B cell (primary cell): ENCODE data around the gene MPZL1. TPM values are rescaled to one million over a fixed set of nuclear protein-coding genes. Genes with fewer than 3 reads are reported as not detected.

Experiments
- ATAC-seq: fragments of 200-7000 bp; cut with Tn5 transposase; one replicate; pipeline ENCODE4 v1.10.0; 2021; ENCODE audit warnings: low read depth, mild to moderate bottlenecking, moderate number of reproducible peaks, moderate library complexity
- CTCF ChIA-PET: fragments of 350-600 bp; sonication (Branson Sonifier 250); formaldehyde crosslinking; loops from one replicate; lab custom pipeline; 2021; ENCODE audit warnings: antibody characterized with exemption, inconsistent platforms; lab: Charles Lee
- POLR2A ChIA-PET: fragments of 350-600 bp; sonication (Branson Sonifier 250); formaldehyde crosslinking; loops from one replicate; lab custom pipeline; 2021; ENCODE audit warnings: antibody characterized with exemption; lab: Charles Lee
- DNase-seq: peaks from one replicate; pipeline ENCODE4 v3.0.0; 2013
- H2AFZ ChIP-seq: 2 replicates; pipeline ENCODE4 v1.6.1; 2012; ENCODE audit warnings: mild to moderate bottlenecking, low read depth, low read length; ENCODE audit not compliant: insufficient read depth, poor library complexity, severe bottlenecking
- H3K27ac ChIP-seq, 2 donors: 1 replicate in 1 of 2; 2 replicates in 1 of 2; pipeline ENCODE4 v1.5.1; 2012 to 2013; ENCODE audit warnings: low read length in 2 of 2, mild to moderate bottlenecking in 2 of 2, moderate library complexity in 1 of 2
- H3K27me3 ChIP-seq, 4 experiments: fragments of 200-600 bp in 1 of 4; sonication (generic) in 1 of 4; replicated peaks in 1 of 4; 1 replicate in 2 of 4; 2 replicates in 2 of 4; pipeline versions ENCODE4 v1.6.1 to v1.7.0; 2013 to 2016; ENCODE audit warnings: low read length in 3 of 4, mild to moderate bottlenecking in 2 of 4, mixed read lengths in 1 of 4, moderate library complexity in 1 of 4; ENCODE audit not compliant: insufficient read depth in 4 of 4, control insufficient read depth in 3 of 4; ENCODE audit errors: control extremely low read depth in 1 of 4
- H3K36me3 ChIP-seq, 2 experiments: replicated peaks in 1 of 2; 1 replicate in 1 of 2; 2 replicates in 1 of 2; pipeline versions ENCODE4 v1.6.1 to v1.7.1; 2013; ENCODE audit warnings: low read length in 1 of 2; ENCODE audit not compliant: insufficient read depth in 2 of 2, control insufficient read depth in 1 of 2; ENCODE audit errors: control extremely low read depth in 1 of 2, extremely low read depth in 1 of 2
- H3K4me1 ChIP-seq, 2 donors: fragments of 200-600 bp in 1 of 2; sonication (generic) in 1 of 2; 1 replicate in 1 of 2; 2 replicates in 1 of 2; pipeline versions ENCODE4 v1.5.1 to v1.6.1; 2013 to 2017; ENCODE audit warnings: low read length in 2 of 2; ENCODE audit not compliant: control insufficient read depth in 2 of 2, insufficient read depth in 2 of 2
- H3K4me2 ChIP-seq: replicated peaks from 2 replicates; pipeline ENCODE3; 2012; ENCODE audit warnings: mild to moderate bottlenecking, low read depth, low read length; ENCODE audit not compliant: poor library complexity, severe bottlenecking
- H3K4me3 ChIP-seq, 5 experiments: fragments of 200-600 bp in 1 of 5; sonication (generic) in 1 of 5; 1 replicate in 3 of 5; 2 replicates in 2 of 5; pipeline versions ENCODE4 v1.5.1 to v1.7.0; 2011 to 2016; ENCODE audit warnings: low read length in 4 of 5, mild to moderate bottlenecking in 4 of 5, low read depth in 2 of 5, control low read depth in 1 of 5, moderate library complexity in 1 of 5; ENCODE audit not compliant: insufficient read depth in 1 of 5; ENCODE audit errors: control extremely low read depth in 1 of 5, extremely low read depth in 1 of 5
- H3K79me2 ChIP-seq: fragments of 200-600 bp; sonication (generic); one replicate; pipeline ENCODE4 v1.6.0; 2016; ENCODE audit warnings: low read length; ENCODE audit not compliant: control insufficient read depth, insufficient read depth
- H3K9ac ChIP-seq: fragments of 200-600 bp; sonication (generic); 2 replicates; pipeline ENCODE4 v1.6.1; 2017; ENCODE audit warnings: mild to moderate bottlenecking, low read length, moderate library complexity
- H3K9me3 ChIP-seq, 3 donors: one replicate each; pipeline versions ENCODE4 v1.6.1 to v1.7.1; 2013; ENCODE audit warnings: low read length in 2 of 3; ENCODE audit not compliant: control insufficient read depth in 2 of 3, insufficient read depth in 1 of 3; ENCODE audit errors: control extremely low read depth in 1 of 3
- H4K20me1 ChIP-seq: 2 replicates; pipeline ENCODE4 v1.6.0; 2012; ENCODE audit warnings: mild to moderate bottlenecking, low read length; ENCODE audit not compliant: insufficient read depth, control insufficient read depth, poor library complexity, severe bottlenecking
- H3K27ac Mint-ChIP-seq: one replicate; pipeline ENCODE4 v1.8.0; 2021; ENCODE audit warnings: mixed read lengths
- H3K27me3 Mint-ChIP-seq: one replicate; pipeline ENCODE4 v1.8.0; 2021; ENCODE audit warnings: mixed read lengths
- H3K4me1 Mint-ChIP-seq: one replicate; pipeline ENCODE4 v1.8.0; 2021; ENCODE audit warnings: mixed read lengths
- H3K4me3 Mint-ChIP-seq: one replicate; pipeline ENCODE4 v1.8.0; 2021; ENCODE audit warnings: mixed read lengths
- H3K9me3 Mint-ChIP-seq: one replicate; pipeline ENCODE4 v1.8.0; 2022; ENCODE audit warnings: mixed read lengths; ENCODE audit not compliant: insufficient read depth
- CTCF ChIP-seq: fragments of 200-600 bp; IDR thresholded peaks from one replicate; pipeline ENCODE4 v1.8.0; 2022; ENCODE audit warnings: antibody characterized with exemption, mild to moderate bottlenecking
- EZH2 ChIP-seq: IDR thresholded peaks from 2 replicates; pipeline ENCODE4 v1.6.1; 2012; ENCODE audit warnings: borderline replicate concordance, low read depth, mild to moderate bottlenecking, moderate library complexity, low read length; ENCODE audit not compliant: insufficient read depth, poor library complexity, severe bottlenecking
- WGBS: methylation state at CpG from one replicate; pipeline ENCODE4 v1.1.5; 2013; ENCODE audit warnings: missing lambda C conversion rate; ENCODE audit not compliant: insufficient coverage; 5-methylcytosine and 5-hydroxymethylcytosine counted together
- intact Hi-C: fragments of 100-400 bp; cut with micrococcal nuclease; formaldehyde crosslinking; loops from one replicate; pipeline ENCODE4 v1.10.0; 2022
- polyA plus RNA-seq: library from polyadenylated mRNA; depleted of rRNA; stranded (reverse); fragments of >200 nt; gene quantifications from 2 replicates; pipeline ENCODE4 v1.2.3, GENCODE V29; 2012
- total RNA-seq, 2 donors: library from RNA; stranded (reverse); fragments of 120-200 nt in 1 of 2; gene quantifications; 1 replicate in 1 of 2; 2 replicates in 1 of 2; pipeline versions ENCODE4 v1.2.3 to v1.2.4, GENCODE V29; 2013 to 2022

MPZL1 gene
- total and polyA plus RNA-seq, 2 donors (not counting 1 experiment from before 2014, with no cell fraction given) = 15.4 to 27.7 TPM

- DNase-seq (no peak), ATAC-seq (no peak)
- peaks cover 100% of the 10 kb centered on the region for H3K79me2 ChIP-seq
- ChIA-PET CTCF (interaction anchor here (1.1 to 9.8 kb wide), 5 partner anchors 15 to 115 kb away, joined by 3 to 77 read pairs (median 3); no protein-coding TSS in a partner anchor), POLR2A (no interaction called here)
- H3K4me3 ChIP-seq = no peak overlapping the region
- TF ChIP-seq CTCF (no peak), EZH2 (no peak)
- no CpG with 5 or more reads among the region's 4 CpGs for WGBS
- H3K27ac ChIP-seq = peak overlapping the region in 1 of 2 donors; percentile 55
- Mint-ChIP-seq H3K27me3 (no peaks in the 10 kb centered on the region), H3K27ac (peak overlapping the region; percentile 76), H3K9me3 (no peaks in the 10 kb centered on the region), H3K4me1 (peaks cover 64% of the 10 kb centered on the region), H3K4me3 (no peak overlapping the region)
- intact Hi-C loops = no loop called here
- H3K4me2 ChIP-seq = no peak overlapping the region
- no peak overlapping the region for H2AFZ ChIP-seq
- H4K20me1 ChIP-seq = peaks cover 100% of the 10 kb centered on the region
- H3K9ac ChIP-seq = no peak overlapping the region
- peaks cover 0 to 4% (median 0%) of the 10 kb centered on the region in 3 donors for H3K9me3 ChIP-seq
- H3K27me3 ChIP-seq = no peaks in the 10 kb centered on the region
- H3K4me1 ChIP-seq = peaks cover 81 to 82% of the 10 kb centered on the region in 2 donors
- H3K36me3 ChIP-seq = peaks cover 9 to 79% of the 10 kb centered on the region in 2 experiments
These were observed 48.5 kb upstream of the MPZL1 start for GRCh38 chr1:167673265-167673664.

- H3K27ac Mint-ChIP-seq = no peak overlapping the region
- ATAC-seq (no peak), DNase-seq (no peak)
- H3K27me3 Mint-ChIP-seq = no peaks in the 10 kb centered on the region
- no peak overlapping the region for H3K9ac ChIP-seq
- peaks cover 100% of the 10 kb centered on the region for H3K79me2 ChIP-seq
- no peak for TF ChIP-seq EZH2
- no peak for TF ChIP-seq CTCF
- H3K27me3 ChIP-seq = no peaks in the 10 kb centered on the region
- CTCF ChIA-PET = interaction anchor here (0.8 to 9.8 kb wide), 6 partner anchors 13 to 116 kb away, joined by 3 to 77 read pairs (median 3); no protein-coding TSS in a partner anchor
- no peak overlapping the region for H3K4me3 Mint-ChIP-seq
- H4K20me1 ChIP-seq = peaks cover 100% of the 10 kb centered on the region
- peaks cover 9 to 87% of the 10 kb centered on the region in 2 experiments for H3K36me3 ChIP-seq
- no peak overlapping the region for H2AFZ ChIP-seq
- no peak overlapping the region for H3K4me3 ChIP-seq
- H3K4me1 Mint-ChIP-seq = peaks cover 55% of the 10 kb centered on the region
- H3K9me3 Mint-ChIP-seq = no peaks in the 10 kb centered on the region
- intact Hi-C loops = no loop called here
- H3K27ac ChIP-seq = peak overlapping the region in 1 of 2 donors; percentile 55
- POLR2A ChIA-PET = no interaction called here
- no CpG with 5 or more reads among the region's 2 CpGs for WGBS
- no peak overlapping the region for H3K4me2 ChIP-seq
- H3K4me1 ChIP-seq = peaks cover 80 to 81% of the 10 kb centered on the region in 2 donors
- peaks cover 0 to 4% (median 0%) of the 10 kb centered on the region in 3 donors for H3K9me3 ChIP-seq
These were observed 47.6 kb upstream of the MPZL1 start for GRCh38 chr1:167674156-167674555.
